HL-60 (cell line): ENCODE data around the gene IGF2R.

Experiments
- CTCF ChIP-seq: IDR thresholded peaks from one replicate; pipeline ENCODE4 v1.5.1; 2011; ENCODE audit warnings: low read length, control low read depth, inconsistent platforms; ENCODE audit not compliant: insufficient read depth
- GABPA ChIP-seq: IDR thresholded peaks from 2 replicates; pipeline ENCODE4 v1.6.1; 2012; ENCODE audit warnings: low read depth
- POLR2AphosphoS5 ChIP-seq: IDR thresholded peaks from 2 replicates; pipeline ENCODE4 v1.6.1; 2012; ENCODE audit warnings: low read depth
- REST ChIP-seq: IDR thresholded peaks from 2 replicates; pipeline ENCODE4 v1.6.1; 2012; ENCODE audit warnings: low read depth; ENCODE audit not compliant: insufficient replicate concordance
- SPI1 ChIP-seq: IDR thresholded peaks from 2 replicates; pipeline ENCODE4 v1.6.1; 2012; ENCODE audit warnings: low read depth, mild to moderate bottlenecking, borderline replicate concordance

GRCh38 chr6:160054271-160054670 lies 85.4 kb downstream of the IGF2R start:
- no peak for TF ChIP-seq POLR2AphosphoS5
- TF ChIP-seq CTCF, result no peak
- TF ChIP-seq REST, result no peak
- TF ChIP-seq SPI1, result no peak
- TF ChIP-seq GABPA, result no peak
